ENCODE data around the gene CFAP126. TPM values are rescaled to one million over a fixed set of nuclear protein-coding genes. Genes with fewer than 3 reads are reported as not detected.

CFAP126 gene
- polyA plus RNA-seq, 1 donor (not counting 4 experiments of a cell fraction or from before 2014, with no cell fraction given), result not detected

DNA sequence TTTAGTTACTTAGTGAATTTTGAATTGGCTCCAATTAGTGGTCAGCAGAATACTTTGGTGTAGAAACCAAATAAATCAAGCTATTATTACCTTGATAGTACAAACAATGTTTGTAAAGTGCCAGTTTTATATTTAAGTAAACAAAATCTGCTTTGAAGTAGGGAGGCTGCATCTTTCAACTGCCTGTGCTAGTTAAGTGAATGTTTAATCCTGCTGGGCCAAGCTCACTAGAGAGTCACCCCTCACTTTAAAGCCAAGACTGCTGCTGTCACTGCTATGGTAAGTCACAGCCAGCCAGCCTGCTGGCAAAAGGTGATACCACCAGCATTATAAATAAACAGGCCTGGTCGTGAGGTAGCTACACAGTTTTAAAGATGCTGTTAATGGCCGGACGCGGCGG lies 10.3 kb upstream of the CFAP126 start:
- no peak overlapping the region for H3K27ac ChIP-seq (ENCODE audit: control insufficient read depth, insufficient read depth, low read length)
- H3K36me3 ChIP-seq (ENCODE audit: control insufficient read depth in 2 of 2, extremely low read depth in 1 of 2, insufficient read depth in 2 of 2, low read length in 2 of 2), result no peaks in the 10 kb centered on the region
- no peaks in the 10 kb centered on the region for H4K20me1 ChIP-seq (ENCODE audit: control insufficient read depth, extremely low read depth, insufficient read depth, low read length)
- no peak overlapping the region for H3K4me2 ChIP-seq (ENCODE audit: control insufficient read depth, extremely low read depth, insufficient read depth, low read depth, low read length)
- dilution Hi-C loops (cut with MboI; ENCODE audit: extremely low pct_ligation_motif_present, low sequenced_read_pairs), result no loop called here
- DNase-seq (ENCODE audit: low read depth, low spot score) (no peak), FAIRE-seq (no peak)
- no peaks in the 10 kb centered on the region for H3K9me1 ChIP-seq (ENCODE audit: control insufficient read depth, extremely low read depth, insufficient read depth, low read length)
- H3K27me3 ChIP-seq (ENCODE audit: control insufficient read depth, extremely low read depth, insufficient read depth, low read length), result no peaks in the 10 kb centered on the region
- H3K9me3 ChIP-seq (ENCODE audit: control insufficient read depth, low read depth, low read length), result no peaks in the 10 kb centered on the region
- H3K4me3 ChIP-seq (ENCODE audit: control insufficient read depth in 2 of 3, extremely low read depth in 1 of 3, insufficient read depth in 2 of 3, low read depth in 1 of 3, low read length in 3 of 3), result no peak overlapping the region
- H3K79me2 ChIP-seq (ENCODE audit: control insufficient read depth, insufficient read depth, low read length), result no peaks in the 10 kb centered on the region
- TF ChIP-seq, protein P1, sequence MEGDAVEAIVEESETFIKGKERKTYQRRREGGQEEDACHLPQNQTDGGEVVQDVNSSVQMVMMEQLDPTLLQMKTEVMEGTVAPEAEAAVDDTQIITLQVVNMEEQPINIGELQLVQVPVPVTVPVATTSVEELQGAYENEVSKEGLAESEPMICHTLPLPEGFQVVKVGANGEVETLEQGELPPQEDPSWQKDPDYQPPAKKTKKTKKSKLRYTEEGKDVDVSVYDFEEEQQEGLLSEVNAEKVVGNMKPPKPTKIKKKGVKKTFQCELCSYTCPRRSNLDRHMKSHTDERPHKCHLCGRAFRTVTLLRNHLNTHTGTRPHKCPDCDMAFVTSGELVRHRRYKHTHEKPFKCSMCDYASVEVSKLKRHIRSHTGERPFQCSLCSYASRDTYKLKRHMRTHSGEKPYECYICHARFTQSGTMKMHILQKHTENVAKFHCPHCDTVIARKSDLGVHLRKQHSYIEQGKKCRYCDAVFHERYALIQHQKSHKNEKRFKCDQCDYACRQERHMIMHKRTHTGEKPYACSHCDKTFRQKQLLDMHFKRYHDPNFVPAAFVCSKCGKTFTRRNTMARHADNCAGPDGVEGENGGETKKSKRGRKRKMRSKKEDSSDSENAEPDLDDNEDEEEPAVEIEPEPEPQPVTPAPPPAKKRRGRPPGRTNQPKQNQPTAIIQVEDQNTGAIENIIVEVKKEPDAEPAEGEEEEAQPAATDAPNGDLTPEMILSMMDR (optimal IDR thresholded peaks at IDR 0.05 in 1 of 3, IDR thresholded peaks at IDR 0.05 in 1 of 3, conservative IDR thresholded peaks at IDR 0.05 in 1 of 3; ENCODE audit: extremely low read depth in 1 of 3, insufficient read depth in 2 of 3, low read length in 3 of 3), result no peak
- TF ChIP-seq EZH2 (IDR thresholded peaks at IDR 0.05; ENCODE audit: low read length), result no peak
- H3K4me1 ChIP-seq (ENCODE audit: control insufficient read depth, extremely low read depth, insufficient read depth, low read length), result peaks cover 9% of the 10 kb centered on the region
- H2AFZ ChIP-seq (ENCODE audit: control insufficient read depth, low read length), result no peak overlapping the region
- H3K9ac ChIP-seq (ENCODE audit: control insufficient read depth, extremely low read depth, insufficient read depth, low read length), result no peak overlapping the region

DNA sequence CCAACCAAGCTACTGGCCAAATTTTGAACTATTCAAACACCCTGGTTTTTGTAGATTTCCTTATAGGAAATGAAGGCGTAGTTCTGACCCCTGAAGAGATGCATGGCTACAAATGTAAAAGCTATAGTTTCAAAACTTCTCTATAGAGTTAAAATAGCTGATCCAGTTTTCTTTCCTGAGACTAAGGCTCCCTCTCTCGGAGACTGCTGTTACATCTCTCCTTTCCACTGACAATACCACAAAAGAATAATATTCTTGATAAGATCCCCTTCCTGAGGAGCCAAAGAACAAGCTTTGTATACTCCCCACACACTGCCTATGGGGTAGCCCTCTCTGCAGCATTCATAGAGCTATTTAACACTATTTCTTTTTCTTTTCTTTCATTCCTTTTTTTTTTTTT lies 6.7 kb upstream of the CFAP126 start:
- FAIRE-seq (no peak), DNase-seq (ENCODE audit: low read depth, low spot score) (no peak)
- H3K4me2 ChIP-seq (ENCODE audit: control insufficient read depth, extremely low read depth, insufficient read depth, low read depth, low read length), result no peak overlapping the region
- H3K27me3 ChIP-seq (ENCODE audit: control insufficient read depth, extremely low read depth, insufficient read depth, low read length), result no peaks in the 10 kb centered on the region
- dilution Hi-C loops (cut with MboI; ENCODE audit: extremely low pct_ligation_motif_present, low sequenced_read_pairs), result no loop called here
- TF ChIP-seq, protein P1 (optimal IDR thresholded peaks at IDR 0.05 in 1 of 3, IDR thresholded peaks at IDR 0.05 in 1 of 3, conservative IDR thresholded peaks at IDR 0.05 in 1 of 3; ENCODE audit: extremely low read depth in 1 of 3, insufficient read depth in 2 of 3, low read length in 3 of 3), result peak in 1 of 3 experiments; percentile 9
- no peak for TF ChIP-seq EZH2 (IDR thresholded peaks at IDR 0.05; ENCODE audit: low read length)
- no peak overlapping the region for H3K27ac ChIP-seq (ENCODE audit: control insufficient read depth, insufficient read depth, low read length)
- no peak overlapping the region for H3K9ac ChIP-seq (ENCODE audit: control insufficient read depth, extremely low read depth, insufficient read depth, low read length)
- no peaks in the 10 kb centered on the region for H3K79me2 ChIP-seq (ENCODE audit: control insufficient read depth, insufficient read depth, low read length)
- no peaks in the 10 kb centered on the region for H4K20me1 ChIP-seq (ENCODE audit: control insufficient read depth, extremely low read depth, insufficient read depth, low read length)
- no peaks in the 10 kb centered on the region for H3K4me1 ChIP-seq (ENCODE audit: control insufficient read depth, extremely low read depth, insufficient read depth, low read length)
- H3K4me3 ChIP-seq (ENCODE audit: control insufficient read depth in 2 of 3, extremely low read depth in 1 of 3, insufficient read depth in 2 of 3, low read depth in 1 of 3, low read length in 3 of 3), result no peak overlapping the region
- H3K36me3 ChIP-seq (ENCODE audit: control insufficient read depth in 2 of 2, extremely low read depth in 1 of 2, insufficient read depth in 2 of 2, low read length in 2 of 2), result no peaks in the 10 kb centered on the region
- H3K9me3 ChIP-seq (ENCODE audit: control insufficient read depth, low read depth, low read length), result no peaks in the 10 kb centered on the region
- H3K9me1 ChIP-seq (ENCODE audit: control insufficient read depth, extremely low read depth, insufficient read depth, low read length), result no peaks in the 10 kb centered on the region
- H2AFZ ChIP-seq (ENCODE audit: control insufficient read depth, low read length), result no peak overlapping the region
